Measurements from ENCODE around the gene KCNJ6.

GRCh38 chr21:37671381-37671780, 244.9 kb downstream of the KCNJ6 start:
- TF ChIP-seq POLR2A (IDR thresholded peaks at IDR 0.05; ENCODE audit: low read depth, low read length) (no peak), PAX5 (IDR thresholded peaks at IDR 0.05; ENCODE audit: insufficient read depth, low read length, severe bottlenecking) (no peak), POLR2AphosphoS5 (IDR thresholded peaks at IDR 0.05; ENCODE audit: low read depth, low read length) (no peak), TAF1 (IDR thresholded peaks at IDR 0.05; ENCODE audit: low read depth, low read length) (no peak)

Measured in GM12891 (cell line).